ENCODE results near the gene METAP2. TPM values are rescaled to one million over a fixed set of nuclear protein-coding genes. Genes with fewer than 3 reads are reported as not detected.

METAP2 gene
- total RNA-seq, 1 experiment from 2014 or later: 112 TPM

- TF ChIP-seq ZNF532 (CRISPR knock-in tag; IDR thresholded peaks at IDR 0.05; ENCODE audit: borderline replicate concordance): no peak
Observed at GRCh38 chr12:95424271-95424994, 49.5 kb upstream of the METAP2 start (continued).

GRCh38 chr12:95429172-95429510, 44.8 kb upstream of the METAP2 start:
- POLR2A ChIA-PET: no interaction called here
- Mint-ChIP-seq H3K36me3 (no peaks in the 10 kb centered on the region), H3K27ac (no peak overlapping the region), H3K9me3 (no peaks in the 10 kb centered on the region), H3K27me3 (ENCODE audit: low read depth) (no peaks in the 10 kb centered on the region), H3K4me1 (peaks cover 5% of the 10 kb centered on the region), H3K4me3 (no peak overlapping the region)
- TF ChIP-seq CREM (CRISPR knock-in tag; IDR thresholded peaks at IDR 0.05): no peak
- no peak for TF ChIP-seq PREB (CRISPR knock-in tag; IDR thresholded peaks at IDR 0.05; ENCODE audit: borderline replicate concordance)
- no peak for TF ChIP-seq ESRRA (CRISPR knock-in tag; IDR thresholded peaks at IDR 0.05; ENCODE audit: borderline replicate concordance)
- TF ChIP-seq FOXK1 (CRISPR knock-in tag; IDR thresholded peaks at IDR 0.05): no peak
- TF ChIP-seq ELF4 (CRISPR knock-in tag; IDR thresholded peaks at IDR 0.05; ENCODE audit: low read depth): no peak
- no peak for TF ChIP-seq USF1 (CRISPR knock-in tag; IDR thresholded peaks at IDR 0.05)
- TF ChIP-seq ZNF232 (CRISPR knock-in tag; IDR thresholded peaks at IDR 0.05): no peak
- no peak for TF ChIP-seq NFYB (CRISPR knock-in tag; conservative IDR thresholded peaks at IDR 0.05; ENCODE audit: low read depth)
- no peak for TF ChIP-seq RELA (CRISPR knock-in tag; IDR thresholded peaks at IDR 0.05; ENCODE audit: borderline replicate concordance)
- TF ChIP-seq ETV6 (CRISPR knock-in tag; IDR thresholded peaks at IDR 0.05): no peak
- no peak for TF ChIP-seq HMGXB4 (CRISPR knock-in tag; IDR thresholded peaks at IDR 0.05)
- no peak for TF ChIP-seq ZNF263 (CRISPR knock-in tag; IDR thresholded peaks at IDR 0.05; ENCODE audit: low read depth)
- ATAC-seq (no peak), DNase-seq (ENCODE audit: low spot score) (no peak)
- CTCF ChIA-PET: no interaction called here

GRCh38 chr12:95431120-95431519, 42.8 kb upstream of the METAP2 start:
- H3K9me3 Mint-ChIP-seq: no peaks in the 10 kb centered on the region
- POLR2A ChIA-PET: no interaction called here
- no peak overlapping the region for H3K27ac Mint-ChIP-seq
- ATAC-seq: no peak
- peaks cover 5% of the 10 kb centered on the region for H3K4me1 Mint-ChIP-seq
- H3K36me3 Mint-ChIP-seq: no peaks in the 10 kb centered on the region
- H3K4me3 Mint-ChIP-seq: no peak overlapping the region
- H3K27me3 Mint-ChIP-seq (ENCODE audit: low read depth): no peaks in the 10 kb centered on the region
- no peak for DNase-seq (ENCODE audit: low spot score)
- CTCF ChIA-PET: no interaction called here
- no peak for TF ChIP-seq CREB1 (CRISPR knock-in tag; IDR thresholded peaks at IDR 0.05)
- TF ChIP-seq TP53 (CRISPR knock-in tag; IDR thresholded peaks at IDR 0.05): no peak
- TF ChIP-seq ZNF232 (CRISPR knock-in tag; IDR thresholded peaks at IDR 0.05): no peak
- no peak for TF ChIP-seq MXD4 (CRISPR knock-in tag; IDR thresholded peaks at IDR 0.05; ENCODE audit: borderline replicate concordance)
- TF ChIP-seq PREB (CRISPR knock-in tag; IDR thresholded peaks at IDR 0.05; ENCODE audit: borderline replicate concordance): no peak
- TF ChIP-seq EMX1 (CRISPR knock-in tag; IDR thresholded peaks at IDR 0.05): no peak
- no peak for TF ChIP-seq MAX (CRISPR knock-in tag; IDR thresholded peaks at IDR 0.05)
- no peak for TF ChIP-seq SP1 (CRISPR knock-in tag; conservative IDR thresholded peaks at IDR 0.05)
- no peak for TF ChIP-seq RELA (CRISPR knock-in tag; IDR thresholded peaks at IDR 0.05; ENCODE audit: borderline replicate concordance)
- no peak for TF ChIP-seq AR (CRISPR knock-in tag; IDR thresholded peaks at IDR 0.05)
- no peak for TF ChIP-seq CBFB (CRISPR knock-in tag; IDR thresholded peaks at IDR 0.05; ENCODE audit: low read depth)

All from WTC11 (cell line).